Vagina (tissue), 2 donors: ENCODE measurements around the gene GGA3. TPM values are rescaled to one million over a fixed set of nuclear protein-coding genes. Genes with fewer than 3 reads are reported as not detected.

ENCODE experiments used
- DNase-seq, 2 donors: peaks; one replicate each; pipeline ENCODE4 v3.0.0-alpha.2; 2017; ENCODE audit errors: extremely low spot score in 2 of 2
- H3K27ac ChIP-seq: fragments of 200-600 bp; sonication (generic); one replicate; pipeline ENCODE4 v1.5.1; 2019
- H3K27me3 ChIP-seq: fragments of 200-600 bp; sonication (generic); one replicate; pipeline ENCODE4 v1.5.1; 2019
- H3K36me3 ChIP-seq, 2 donors: fragments of 200-600 bp; sonication (generic); one replicate each; pipeline ENCODE4 v1.5.1; 2017 to 2019
- H3K4me1 ChIP-seq: fragments of 200-600 bp; sonication (generic); one replicate; pipeline ENCODE4 v1.5.1; 2019
- H3K4me3 ChIP-seq, 2 donors: fragments of 200-600 bp; sonication (generic); 1 replicate in 1 of 2; 2 replicates in 1 of 2; pipeline ENCODE4 v1.5.1; 2016 to 2019
- H3K9me3 ChIP-seq: fragments of 200-600 bp; sonication (generic); one replicate; pipeline ENCODE4 v1.5.1; 2019
- CTCF ChIP-seq, 3 experiments: fragments of 450-650 bp in 2 of 3; fragments of 200-600 bp in 1 of 3; sonication (generic) in 1 of 3; IDR thresholded peaks; one replicate each; pipeline ENCODE4 v1.5.1; 2017 to 2019; ENCODE audit warnings: antibody characterized with exemption in 3 of 3, mild to moderate bottlenecking in 2 of 3, moderate library complexity in 2 of 3
- POLR2A ChIP-seq, 2 donors: fragments of 450-650 bp; IDR thresholded peaks; one replicate each; pipeline ENCODE4 v1.6.1; 2017; ENCODE audit warnings: antibody characterized with exemption in 2 of 2, mild to moderate bottlenecking in 2 of 2, moderate library complexity in 2 of 2
- POLR2AphosphoS5 ChIP-seq, 2 donors: sonication (generic); formaldehyde crosslinking; IDR thresholded peaks; one replicate each; pipeline ENCODE4 v1.9.0; 2017; ENCODE audit warnings: antibody characterized with exemption in 2 of 2, mild to moderate bottlenecking in 2 of 2, low read depth in 1 of 2; ENCODE audit not compliant: insufficient read depth in 1 of 2
- intact Hi-C: fragments of 100-400 bp; cut with DNase I; formaldehyde crosslinking; loops from one replicate; pipeline ENCODE4 v1.15.1; 2023
- total RNA-seq: library from RNA; depleted of rRNA; stranded (reverse); fragments of >200 nt; gene quantifications from one replicate; pipeline ENCODE4 v1.2.3, GENCODE V29; 2016

Gene GGA3
- total RNA-seq, 1 donor from 2014 or later = 36.8 TPM

GRCh38 chr17:75231071-75231470 is 30.3 kb downstream of the GGA3 start:
- Histone ChIP-seq H3K9me3 (no peaks in the 10 kb centered on the region), H3K27ac (no peak overlapping the region), H3K4me1 (no peaks in the 10 kb centered on the region), H3K4me3 (no peak overlapping the region), H3K27me3 (no peaks in the 10 kb centered on the region), H3K36me3 (peaks cover 0 to 73% of the 10 kb centered on the region in 2 donors)
- TF ChIP-seq POLR2AphosphoS5 (IDR thresholded peaks at IDR 0.05; ENCODE audit: insufficient read depth in 1 of 2, low read depth in 1 of 2) (no peak), CTCF (IDR thresholded peaks at IDR 0.05) (no peak), POLR2A (IDR thresholded peaks at IDR 0.05) (no peak)
- intact Hi-C loops = no loop called here
- no peak for DNase-seq

GRCh38 chr17:75228847-75229246 is 32.6 kb downstream of the GGA3 start:
- Histone ChIP-seq H3K4me1 (no peaks in the 10 kb centered on the region), H3K27ac (no peak overlapping the region), H3K36me3 (peaks cover 0 to 67% of the 10 kb centered on the region in 2 donors), H3K9me3 (no peaks in the 10 kb centered on the region), H3K4me3 (no peak overlapping the region), H3K27me3 (no peaks in the 10 kb centered on the region)
- no peak for DNase-seq
- intact Hi-C loops = no loop called here
- TF ChIP-seq CTCF (IDR thresholded peaks at IDR 0.05) (no peak), POLR2A (IDR thresholded peaks at IDR 0.05) (no peak)

- no peak for TF ChIP-seq CTCF (IDR thresholded peaks at IDR 0.05)
- TF ChIP-seq POLR2AphosphoS5 (IDR thresholded peaks at IDR 0.05; ENCODE audit: insufficient read depth in 1 of 2, low read depth in 1 of 2) = no peak
- TF ChIP-seq POLR2A (IDR thresholded peaks at IDR 0.05) = no peak
- Histone ChIP-seq H3K4me3 (no peak overlapping the region), H3K36me3 (peaks cover 0 to 62% of the 10 kb centered on the region in 2 donors), H3K27me3 (no peaks in the 10 kb centered on the region), H3K9me3 (no peaks in the 10 kb centered on the region), H3K4me1 (no peaks in the 10 kb centered on the region), H3K27ac (no peak overlapping the region)
- no peak for DNase-seq
- intact Hi-C loops = no loop called here
Observed at GRCh38 chr17:75228305-75228704, 33.1 kb downstream of the GGA3 start.

- Histone ChIP-seq H3K4me1 (no peaks in the 10 kb centered on the region), H3K4me3 (no peak overlapping the region), H3K27ac (no peak overlapping the region), H3K9me3 (no peaks in the 10 kb centered on the region), H3K27me3 (no peaks in the 10 kb centered on the region), H3K36me3 (peaks cover 0 to 64% of the 10 kb centered on the region in 2 donors)
- intact Hi-C loops = no loop called here
- no peak for DNase-seq
- TF ChIP-seq CTCF (IDR thresholded peaks at IDR 0.05) (no peak), POLR2A (IDR thresholded peaks at IDR 0.05) (no peak), POLR2AphosphoS5 (IDR thresholded peaks at IDR 0.05; ENCODE audit: insufficient read depth in 1 of 2, low read depth in 1 of 2) (no peak)
Observed at GRCh38 chr17:75227729-75228128, 33.7 kb downstream of the GGA3 start.

- H3K36me3 ChIP-seq = peaks cover 0 to 58% of the 10 kb centered on the region in 2 donors
- no peaks in the 10 kb centered on the region for H3K27me3 ChIP-seq
- H3K9me3 ChIP-seq = no peaks in the 10 kb centered on the region
- no peak overlapping the region for H3K27ac ChIP-seq
- TF ChIP-seq POLR2A (IDR thresholded peaks at IDR 0.05) (no peak), POLR2AphosphoS5 (IDR thresholded peaks at IDR 0.05; ENCODE audit: insufficient read depth in 1 of 2, low read depth in 1 of 2) (no peak), CTCF (IDR thresholded peaks at IDR 0.05) (no peak)
- no peaks in the 10 kb centered on the region for H3K4me1 ChIP-seq
- intact Hi-C loops = no loop called here
- DNase-seq = no peak
- no peak overlapping the region for H3K4me3 ChIP-seq
Observed at GRCh38 chr17:75225016-75225415, 36.4 kb downstream of the GGA3 start.
